GM12878 (cell line): ENCODE measurements around the gene PDLIM4. TPM values are rescaled to one million over a fixed set of nuclear protein-coding genes. Genes with fewer than 3 reads are reported as not detected.

Experiments
- microRNA-seq: library from miRNA; unstranded; fragments of <30 nt; microRNA quantifications from one replicate; pipeline ENCODE4, GENCODE V29; 2018
- polyA plus RNA-seq, 11 experiments: library from polyadenylated mRNA; depleted of rRNA in 4 of 11; unstranded in 6 of 11; stranded (reverse) in 5 of 11; fragments of >200 nt; fragmentation: Nextera tagmentation in 4 of 11; fragmentation: Illumina TruSeq in 1 of 11; extraction: Ambion mirVana in 4 of 11; extraction: Trizol in 1 of 11; gene quantifications; 1 replicate in 1 of 11; 2 replicates in 10 of 11; pipeline versions ENCODE4 v1.2.1 to v1.2.3, GENCODE V29; 2011 to 2016; ENCODE audit warnings: inconsistent platforms in 2 of 11, missing spikeins in 2 of 11, low read depth in 1 of 11
- total RNA-seq, 4 experiments: library from RNA; depleted of rRNA in 3 of 4; stranded (reverse); fragments of >200 nt in 3 of 4; fragmentation: Illumina TruSeq in 1 of 4; extraction: Trizol in 1 of 4; gene quantifications; 2 replicates each; pipeline versions ENCODE4 v1.2.1 to v1.2.3, GENCODE V29; 2013 to 2021

The PDLIM4 gene
- total and polyA plus RNA-seq, 10 of the 15 experiments (the other 5 are each of a cell fraction or from before 2014, with no cell fraction given): 0.13 to 1.7 (median 0.39) TPM; not detected in 3

Small RNA genes lying within 50 kb of the gene (microRNA-seq; reads per million reads assigned to microRNA genes)
- gene MIR6830: not detected

Other genes with a start within 250 kb of the PDLIM4 start
- not detected in 2 replicates for gene ACSL6, start 246.0 kb upstream of the PDLIM4 start, total RNA-seq (2014; rRNA removed)
- gene ACSL6, start 246.0 kb upstream of the PDLIM4 start, total RNA-seq (2014; rRNA removed; fragmentation: Illumina TruSeq; extraction: Trizol): 0.09 TPM in 1 of 2 replicates, not detected in the other
- 0.05 TPM in 1 of 2 replicates, not detected in the other for gene ACSL6, start 246.0 kb upstream of the PDLIM4 start, total RNA-seq (2021)
- not detected in 2 replicates for gene ACSL6, start 246.0 kb upstream of the PDLIM4 start, polyA plus RNA-seq (2011; rRNA removed)
- gene ACSL6, start 246.0 kb upstream of the PDLIM4 start, polyA plus RNA-seq (2014; fragmentation: Illumina TruSeq; extraction: Trizol): 0.06 and 0.10 TPM in 2 replicates
- gene ACSL6, start 246.0 kb upstream of the PDLIM4 start, polyA plus RNA-seq (2014; fragmentation: Nextera tagmentation; extraction: Ambion mirVana): not detected
- gene ACSL6, start 246.0 kb upstream of the PDLIM4 start, polyA plus RNA-seq (2014; rRNA removed): 0.53 TPM in 1 of 2 replicates, not detected in the other
- not detected for gene ACSL6, start 246.0 kb upstream of the PDLIM4 start, polyA plus RNA-seq (2016; fragmentation: Nextera tagmentation; extraction: Ambion mirVana)
- not detected in 2 replicates for gene IL3, start 197.0 kb upstream of the PDLIM4 start, total RNA-seq (2014; rRNA removed)
- not detected in 2 replicates for gene IL3, start 197.0 kb upstream of the PDLIM4 start, total RNA-seq (2014; rRNA removed; fragmentation: Illumina TruSeq; extraction: Trizol)
- not detected in 2 replicates for gene IL3, start 197.0 kb upstream of the PDLIM4 start, total RNA-seq (2021)
- gene IL3, start 197.0 kb upstream of the PDLIM4 start, polyA plus RNA-seq (2011; rRNA removed): not detected in 2 replicates
- not detected in 2 replicates for gene IL3, start 197.0 kb upstream of the PDLIM4 start, polyA plus RNA-seq (2014; fragmentation: Illumina TruSeq; extraction: Trizol)
- not detected for gene IL3, start 197.0 kb upstream of the PDLIM4 start, polyA plus RNA-seq (2014; fragmentation: Nextera tagmentation; extraction: Ambion mirVana)
- gene IL3, start 197.0 kb upstream of the PDLIM4 start, polyA plus RNA-seq (2014; rRNA removed): not detected in 2 replicates
- gene IL3, start 197.0 kb upstream of the PDLIM4 start, polyA plus RNA-seq (2016; fragmentation: Nextera tagmentation; extraction: Ambion mirVana): not detected
- gene CSF2, start 183.9 kb upstream of the PDLIM4 start, total RNA-seq (2014; rRNA removed): 1.1 and 2.0 TPM in 2 replicates
- gene CSF2, start 183.9 kb upstream of the PDLIM4 start, total RNA-seq (2014; rRNA removed; fragmentation: Illumina TruSeq; extraction: Trizol): 0.81 and 0.83 TPM in 2 replicates
- 0.85 and 1.4 TPM in 2 replicates for gene CSF2, start 183.9 kb upstream of the PDLIM4 start, total RNA-seq (2021)
- gene CSF2, start 183.9 kb upstream of the PDLIM4 start, polyA plus RNA-seq (2011; rRNA removed): 0.15 and 0.23 TPM in 2 replicates
- gene CSF2, start 183.9 kb upstream of the PDLIM4 start, polyA plus RNA-seq (2014; fragmentation: Illumina TruSeq; extraction: Trizol): 0.44 TPM in 1 of 2 replicates, not detected in the other
- gene CSF2, start 183.9 kb upstream of the PDLIM4 start, polyA plus RNA-seq (2014; fragmentation: Nextera tagmentation; extraction: Ambion mirVana): under 1 TPM; 0.39 to 0.57 TPM
- 1.1 and 2.0 TPM in 2 replicates for gene CSF2, start 183.9 kb upstream of the PDLIM4 start, polyA plus RNA-seq (2014; rRNA removed)
- gene CSF2, start 183.9 kb upstream of the PDLIM4 start, polyA plus RNA-seq (2016; fragmentation: Nextera tagmentation; extraction: Ambion mirVana): not detected
- 6.9 and 7.7 TPM in 2 replicates for gene P4HA2, start 29.8 kb upstream of the PDLIM4 start, total RNA-seq (2014; rRNA removed)
- gene P4HA2, start 29.8 kb upstream of the PDLIM4 start, total RNA-seq (2014; rRNA removed; fragmentation: Illumina TruSeq; extraction: Trizol): 5.4 and 6.2 TPM in 2 replicates
- gene P4HA2, start 29.8 kb upstream of the PDLIM4 start, total RNA-seq (2021): 7.3 and 7.9 TPM in 2 replicates
- 7.2 and 7.6 TPM in 2 replicates for gene P4HA2, start 29.8 kb upstream of the PDLIM4 start, polyA plus RNA-seq (2011; rRNA removed)
- gene P4HA2, start 29.8 kb upstream of the PDLIM4 start, polyA plus RNA-seq (2014; fragmentation: Illumina TruSeq; extraction: Trizol): 4.9 and 6.0 TPM in 2 replicates
- gene P4HA2, start 29.8 kb upstream of the PDLIM4 start, polyA plus RNA-seq (2014; fragmentation: Nextera tagmentation; extraction: Ambion mirVana): 10 to 100 TPM in 1 of 2 experiments, 1 to 10 TPM in 1; 9.1 to 10.6 TPM
- gene P4HA2, start 29.8 kb upstream of the PDLIM4 start, polyA plus RNA-seq (2014; rRNA removed): 4.7 and 5.7 TPM in 2 replicates
- gene P4HA2, start 29.8 kb upstream of the PDLIM4 start, polyA plus RNA-seq (2016; fragmentation: Nextera tagmentation; extraction: Ambion mirVana): 10 to 100 TPM in 1 of 2 experiments, 1 to 10 TPM in 1; 7.4 to 10.9 TPM
- 0.11 and 0.27 TPM in 2 replicates for gene SLC22A4, start 36.7 kb downstream of the PDLIM4 start, total RNA-seq (2014; rRNA removed)
- gene SLC22A4, start 36.7 kb downstream of the PDLIM4 start, total RNA-seq (2014; rRNA removed; fragmentation: Illumina TruSeq; extraction: Trizol): 0.09 TPM in 1 of 2 replicates, not detected in the other
- gene SLC22A4, start 36.7 kb downstream of the PDLIM4 start, total RNA-seq (2021): 0.13 and 0.21 TPM in 2 replicates
- 0.06 and 0.10 TPM in 2 replicates for gene SLC22A4, start 36.7 kb downstream of the PDLIM4 start, polyA plus RNA-seq (2011; rRNA removed)
- gene SLC22A4, start 36.7 kb downstream of the PDLIM4 start, polyA plus RNA-seq (2014; fragmentation: Illumina TruSeq; extraction: Trizol): 0.04 and 0.17 TPM in 2 replicates
- under 1 TPM in 1 of 2 experiments, not detected in 1; 0.05 TPM for gene SLC22A4, start 36.7 kb downstream of the PDLIM4 start, polyA plus RNA-seq (2014; fragmentation: Nextera tagmentation; extraction: Ambion mirVana)
- gene SLC22A4, start 36.7 kb downstream of the PDLIM4 start, polyA plus RNA-seq (2014; rRNA removed): 0.04 and 0.61 TPM in 2 replicates
- under 1 TPM in 1 of 2 experiments, not detected in 1; 0.32 TPM for gene SLC22A4, start 36.7 kb downstream of the PDLIM4 start, polyA plus RNA-seq (2016; fragmentation: Nextera tagmentation; extraction: Ambion mirVana)
- 2.4 and 3.3 TPM in 2 replicates for gene SLC22A5, start 112.0 kb downstream of the PDLIM4 start, total RNA-seq (2014; rRNA removed)
- 2.3 and 3.5 TPM in 2 replicates for gene SLC22A5, start 112.0 kb downstream of the PDLIM4 start, total RNA-seq (2014; rRNA removed; fragmentation: Illumina TruSeq; extraction: Trizol)
- gene SLC22A5, start 112.0 kb downstream of the PDLIM4 start, total RNA-seq (2021): 3.4 and 4.8 TPM in 2 replicates
- 3.3 and 4.3 TPM in 2 replicates for gene SLC22A5, start 112.0 kb downstream of the PDLIM4 start, polyA plus RNA-seq (2011; rRNA removed)
- gene SLC22A5, start 112.0 kb downstream of the PDLIM4 start, polyA plus RNA-seq (2014; fragmentation: Illumina TruSeq; extraction: Trizol): 4.4 and 6.6 TPM in 2 replicates
- 1 to 10 TPM; 1.1 to 1.9 TPM for gene SLC22A5, start 112.0 kb downstream of the PDLIM4 start, polyA plus RNA-seq (2014; fragmentation: Nextera tagmentation; extraction: Ambion mirVana)
- gene SLC22A5, start 112.0 kb downstream of the PDLIM4 start, polyA plus RNA-seq (2014; rRNA removed): 3.7 TPM in 2 replicates
- gene SLC22A5, start 112.0 kb downstream of the PDLIM4 start, polyA plus RNA-seq (2016; fragmentation: Nextera tagmentation; extraction: Ambion mirVana): 1 to 10 TPM; 2.2 to 2.3 TPM
- gene IRF1, start 233.1 kb downstream of the PDLIM4 start, total RNA-seq (2014; rRNA removed): 29.9 and 30.5 TPM in 2 replicates
- 41.9 and 45.3 TPM in 2 replicates for gene IRF1, start 233.1 kb downstream of the PDLIM4 start, total RNA-seq (2014; rRNA removed; fragmentation: Illumina TruSeq; extraction: Trizol)
- 68.0 and 74.1 TPM in 2 replicates for gene IRF1, start 233.1 kb downstream of the PDLIM4 start, total RNA-seq (2021)
- gene IRF1, start 233.1 kb downstream of the PDLIM4 start, polyA plus RNA-seq (2011; rRNA removed): 37.5 and 50.7 TPM in 2 replicates
- 45.9 and 48.6 TPM in 2 replicates for gene IRF1, start 233.1 kb downstream of the PDLIM4 start, polyA plus RNA-seq (2014; fragmentation: Illumina TruSeq; extraction: Trizol)
- 10 to 100 TPM in 1 of 2 experiments, 1 to 10 TPM in 1; 6.9 to 14.0 TPM for gene IRF1, start 233.1 kb downstream of the PDLIM4 start, polyA plus RNA-seq (2014; fragmentation: Nextera tagmentation; extraction: Ambion mirVana)
- gene IRF1, start 233.1 kb downstream of the PDLIM4 start, polyA plus RNA-seq (2014; rRNA removed): 55.9 and 56.1 TPM in 2 replicates
- 10 to 100 TPM; 62.1 to 65.0 TPM for gene IRF1, start 233.1 kb downstream of the PDLIM4 start, polyA plus RNA-seq (2016; fragmentation: Nextera tagmentation; extraction: Ambion mirVana)